ENCODE data around the gene MTOR. TPM values are rescaled to one million over a fixed set of nuclear protein-coding genes. Genes with fewer than 3 reads are reported as not detected.

Gene MTOR
- total RNA-seq, 1 donor from 2014 or later: 55.8 TPM

DNA sequence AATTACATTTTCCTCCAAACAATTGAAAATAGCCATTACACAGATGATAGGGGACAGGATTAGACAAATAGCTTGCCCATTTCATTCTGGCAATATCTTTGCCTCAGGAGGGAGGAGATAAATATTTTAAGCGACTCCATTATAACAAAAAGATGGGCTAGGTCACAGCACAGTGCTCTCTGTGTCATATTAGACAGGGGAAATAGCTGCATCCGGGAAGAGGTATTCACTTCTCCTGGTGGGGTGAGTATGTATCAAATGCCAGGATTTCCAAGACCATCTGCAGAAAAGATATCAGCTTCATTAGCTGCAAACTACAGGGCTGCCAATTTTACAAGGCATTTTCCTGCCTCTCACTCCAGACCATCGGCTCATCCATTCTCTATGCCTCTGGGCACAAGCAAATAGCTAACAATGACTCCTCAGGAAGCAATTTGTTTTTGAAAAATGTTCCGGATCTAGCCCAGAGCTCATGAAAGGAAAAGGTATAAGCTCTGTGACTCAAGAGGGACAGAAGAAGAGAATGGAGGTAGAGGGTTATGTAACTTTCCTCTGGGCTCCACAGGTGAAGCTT lies 115.1 kb downstream of the MTOR start:
- H3K9me3 ChIP-seq (ENCODE audit: low read depth): no peaks in the 10 kb centered on the region
- no peak for TF ChIP-seq EZH2phosphoT487 (IDR thresholded peaks at IDR 0.05)
- TF ChIP-seq EZH2 (IDR thresholded peaks at IDR 0.05): no peak
- TF ChIP-seq, protein P1, sequence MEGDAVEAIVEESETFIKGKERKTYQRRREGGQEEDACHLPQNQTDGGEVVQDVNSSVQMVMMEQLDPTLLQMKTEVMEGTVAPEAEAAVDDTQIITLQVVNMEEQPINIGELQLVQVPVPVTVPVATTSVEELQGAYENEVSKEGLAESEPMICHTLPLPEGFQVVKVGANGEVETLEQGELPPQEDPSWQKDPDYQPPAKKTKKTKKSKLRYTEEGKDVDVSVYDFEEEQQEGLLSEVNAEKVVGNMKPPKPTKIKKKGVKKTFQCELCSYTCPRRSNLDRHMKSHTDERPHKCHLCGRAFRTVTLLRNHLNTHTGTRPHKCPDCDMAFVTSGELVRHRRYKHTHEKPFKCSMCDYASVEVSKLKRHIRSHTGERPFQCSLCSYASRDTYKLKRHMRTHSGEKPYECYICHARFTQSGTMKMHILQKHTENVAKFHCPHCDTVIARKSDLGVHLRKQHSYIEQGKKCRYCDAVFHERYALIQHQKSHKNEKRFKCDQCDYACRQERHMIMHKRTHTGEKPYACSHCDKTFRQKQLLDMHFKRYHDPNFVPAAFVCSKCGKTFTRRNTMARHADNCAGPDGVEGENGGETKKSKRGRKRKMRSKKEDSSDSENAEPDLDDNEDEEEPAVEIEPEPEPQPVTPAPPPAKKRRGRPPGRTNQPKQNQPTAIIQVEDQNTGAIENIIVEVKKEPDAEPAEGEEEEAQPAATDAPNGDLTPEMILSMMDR (IDR thresholded peaks at IDR 0.05): no peak
- Mint-ChIP-seq H3K4me3 (no peak overlapping the region), H3K9me3 (no peaks in the 10 kb centered on the region), H3K27me3 (ENCODE audit: insufficient read depth, low read depth) (peaks cover 2% of the 10 kb centered on the region), H3K4me1 (no peaks in the 10 kb centered on the region), H3K36me3 (peaks cover 27% of the 10 kb centered on the region), H3K27ac (no peak overlapping the region)
- no peak overlapping the region for H2AFZ ChIP-seq (replicated peaks)
- DNase-seq (ENCODE audit: low spot score): no peak
- H3F3A ChIP-seq (ENCODE audit: low read depth): no peaks in the 10 kb centered on the region
- no peaks in the 10 kb centered on the region for H3K27me3 ChIP-seq
- H4K20me1 ChIP-seq (ENCODE audit: low read depth): no peaks in the 10 kb centered on the region
- no peaks in the 10 kb centered on the region for H3K79me2 ChIP-seq (ENCODE audit: low read depth)
- no peak overlapping the region for H3K27ac ChIP-seq
- H3K4me2 ChIP-seq: no peak overlapping the region
- H3K9ac ChIP-seq: no peak overlapping the region
- H3K4me1 ChIP-seq: no peaks in the 10 kb centered on the region
- H3K36me3 ChIP-seq: no peaks in the 10 kb centered on the region
- no peak overlapping the region for H3K4me3 ChIP-seq

DNA sequence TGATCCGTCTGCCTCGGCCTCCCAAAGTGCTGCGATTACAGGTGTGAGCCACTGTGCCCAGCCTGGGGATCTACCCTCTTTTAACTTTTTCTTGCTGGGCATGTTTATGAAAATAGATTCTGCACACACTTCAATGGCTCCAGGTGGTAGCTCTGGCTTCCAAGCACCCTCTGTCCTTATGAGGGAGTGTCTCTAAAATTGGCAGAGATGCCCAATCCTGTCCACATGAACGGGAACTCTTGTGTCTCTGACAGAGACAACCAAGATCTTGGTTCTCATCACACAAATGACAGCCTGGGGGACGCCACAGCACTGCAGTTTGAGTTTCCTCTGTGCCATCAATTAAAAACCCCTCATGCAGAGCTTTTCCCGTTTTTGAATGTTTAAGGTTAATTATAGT lies 116.6 kb downstream of the MTOR start:
- H3K27me3 ChIP-seq: no peaks in the 10 kb centered on the region
- TF ChIP-seq, protein P1 (IDR thresholded peaks at IDR 0.05): no peak
- TF ChIP-seq EZH2 (IDR thresholded peaks at IDR 0.05): no peak
- H3K4me1 ChIP-seq: no peaks in the 10 kb centered on the region
- H3K4me3 ChIP-seq: no peak overlapping the region
- Mint-ChIP-seq H3K4me1 (no peaks in the 10 kb centered on the region), H3K27me3 (ENCODE audit: insufficient read depth, low read depth) (peaks cover 2% of the 10 kb centered on the region), H3K4me3 (no peak overlapping the region), H3K36me3 (peaks cover 26% of the 10 kb centered on the region), H3K9me3 (no peaks in the 10 kb centered on the region), H3K27ac (no peak overlapping the region)
- no peak overlapping the region for H3K27ac ChIP-seq
- no peak for DNase-seq (ENCODE audit: low spot score)
- no peak overlapping the region for H2AFZ ChIP-seq (replicated peaks)
- H3F3A ChIP-seq (ENCODE audit: low read depth): no peaks in the 10 kb centered on the region
- H3K9ac ChIP-seq: no peak overlapping the region
- no peaks in the 10 kb centered on the region for H3K9me3 ChIP-seq (ENCODE audit: low read depth)
- no peaks in the 10 kb centered on the region for H3K79me2 ChIP-seq (ENCODE audit: low read depth)
- no peaks in the 10 kb centered on the region for H4K20me1 ChIP-seq (ENCODE audit: low read depth)
- no peak overlapping the region for H3K4me2 ChIP-seq
- H3K36me3 ChIP-seq: no peaks in the 10 kb centered on the region

GRCh38 chr1:11144570-11145256 lies 117.6 kb downstream of the MTOR start:
- no peaks in the 10 kb centered on the region for H3K79me2 ChIP-seq (ENCODE audit: low read depth)
- no peaks in the 10 kb centered on the region for H3K9me3 ChIP-seq (ENCODE audit: low read depth)
- H4K20me1 ChIP-seq (ENCODE audit: low read depth): no peaks in the 10 kb centered on the region
- Mint-ChIP-seq H3K4me1 (no peaks in the 10 kb centered on the region), H3K36me3 (peaks cover 26% of the 10 kb centered on the region), H3K27ac (no peak overlapping the region), H3K9me3 (no peaks in the 10 kb centered on the region), H3K4me3 (no peak overlapping the region), H3K27me3 (ENCODE audit: insufficient read depth, low read depth) (peaks cover 2% of the 10 kb centered on the region)
- no peak overlapping the region for H3K27ac ChIP-seq
- H2AFZ ChIP-seq (replicated peaks): no peak overlapping the region
- no peaks in the 10 kb centered on the region for H3K4me1 ChIP-seq
- no peaks in the 10 kb centered on the region for H3K36me3 ChIP-seq
- H3K4me3 ChIP-seq: no peak overlapping the region
- no peak overlapping the region for H3K9ac ChIP-seq
- no peaks in the 10 kb centered on the region for H3K27me3 ChIP-seq
- DNase-seq (ENCODE audit: low spot score): no peak
- H3K4me2 ChIP-seq: no peak overlapping the region
- TF ChIP-seq, protein P1 (IDR thresholded peaks at IDR 0.05): no peak
- TF ChIP-seq EZH2phosphoT487 (IDR thresholded peaks at IDR 0.05): no peak
- TF ChIP-seq EZH2 (IDR thresholded peaks at IDR 0.05): no peak
- H3F3A ChIP-seq (ENCODE audit: low read depth): no peaks in the 10 kb centered on the region

Measured in neural progenitor cell (in vitro differentiated cells).